HepG2 (cell line): ENCODE results near the gene ZNF771. TPM values are rescaled to one million over a fixed set of nuclear protein-coding genes. Genes with fewer than 3 reads are reported as not detected.

Experiments
- CTCF ChIP-seq: sonication (generic); formaldehyde crosslinking; IDR thresholded peaks from 2 replicates; pipeline ENCODE4 v1.5.0; 2020; ENCODE audit warnings: mild to moderate bottlenecking, missing genetic modification reagents, moderate library complexity
- FUBP1 ChIP-seq: sonication (generic); formaldehyde crosslinking; IDR thresholded peaks from 2 replicates; pipeline ENCODE4 v1.5.1; 2020; ENCODE audit warnings: missing genetic modification reagents, mild to moderate bottlenecking, borderline replicate concordance
- GMEB1 ChIP-seq: sonication (generic); formaldehyde crosslinking; IDR thresholded peaks from 2 replicates; pipeline ENCODE4 v1.5.1; 2020; ENCODE audit warnings: missing genetic modification reagents, mild to moderate bottlenecking, borderline replicate concordance
- HDAC1 ChIP-seq: sonication (generic); formaldehyde crosslinking; IDR thresholded peaks from 2 replicates; pipeline ENCODE4 v1.5.1; 2020; ENCODE audit warnings: mild to moderate bottlenecking, missing genetic modification reagents
- HDAC6 ChIP-seq: fragments of 200-600 bp; sonication (generic); IDR thresholded peaks from 2 replicates; pipeline ENCODE4 v1.7.0; 2017; ENCODE audit warnings: mild to moderate bottlenecking, antibody characterized with exemption, low read length, low read depth
- NFKBIZ ChIP-seq: IDR thresholded peaks from 2 replicates; pipeline ENCODE4 v1.6.1; 2018; ENCODE audit warnings: missing genetic modification reagents, missing compliant biosample characterization
- PHF21A ChIP-seq: sonication (generic); formaldehyde crosslinking; IDR thresholded peaks from 2 replicates; pipeline ENCODE4 v1.5.0; 2020; ENCODE audit warnings: mild to moderate bottlenecking, missing genetic modification reagents
- ZNF512B ChIP-seq: sonication (generic); formaldehyde crosslinking; IDR thresholded peaks from 2 replicates; pipeline ENCODE4 v1.5.1; 2020; ENCODE audit warnings: missing genetic modification reagents, mild to moderate bottlenecking, borderline replicate concordance
- ZNF609 ChIP-seq: sonication (generic); formaldehyde crosslinking; IDR thresholded peaks from 2 replicates; pipeline ENCODE4 v1.4.0; 2020; ENCODE audit warnings: mild to moderate bottlenecking, missing genetic modification reagents, borderline replicate concordance
- ZNF703 ChIP-seq: sonication (generic); formaldehyde crosslinking; IDR thresholded peaks from 2 replicates; pipeline ENCODE4 v1.5.1; 2020; ENCODE audit warnings: missing genetic modification reagents, mild to moderate bottlenecking, moderate library complexity, borderline replicate concordance
- ZNF800 ChIP-seq: sonication (generic); formaldehyde crosslinking; IDR thresholded peaks from 2 replicates; pipeline ENCODE4 v1.4.0; 2020; ENCODE audit warnings: missing genetic modification reagents
- polyA plus RNA-seq, 8 experiments: library from polyadenylated mRNA; depleted of rRNA in 3 of 8; stranded (reverse) in 7 of 8; unstranded in 1 of 8; fragments of >200 nt; fragmentation: Illumina TruSeq in 4 of 8; extraction: Trizol in 4 of 8; gene quantifications; 2 replicates each; pipeline versions ENCODE4 v1.2.1 to v1.2.3, GENCODE V29; 2011 to 2016; ENCODE audit warnings: low read depth in 4 of 8, missing spikeins in 1 of 8, mixed read lengths in 1 of 8; ENCODE audit not compliant: insufficient read depth in 1 of 8
- total RNA-seq, 5 experiments: library from RNA; depleted of rRNA; stranded (reverse); fragments of >200 nt; fragmentation: Illumina TruSeq; extraction: Trizol; gene quantifications; 2 replicates each; pipeline ENCODE4 v1.2.3, GENCODE V29; 2016; ENCODE audit warnings: low read depth in 1 of 5

ZNF771 gene
- total and polyA plus RNA-seq, 2 of the 13 experiments (the other 11 are each of a cell fraction or from before 2014, with no cell fraction given), result 5.0 to 11.8 TPM

- TF ChIP-seq ZNF800 (CRISPR knock-in tag), result no peak
- TF ChIP-seq ZNF609, result peak; percentile 60; the same call in 1 of the 2 replicates
- TF ChIP-seq NFKBIZ (CRISPR knock-in tag), result no peak
- peak; percentile 70; the same call in 1 of the 2 replicates for TF ChIP-seq PHF21A (CRISPR knock-in tag)
- peak; percentile 37 for TF ChIP-seq CTCF (CRISPR knock-in tag)
- peak; percentile 69; the same call in 1 of the 2 replicates for TF ChIP-seq FUBP1
- no peak for TF ChIP-seq ZNF703 (CRISPR knock-in tag)
- peak; percentile 40; the same call in 1 of the 2 replicates for TF ChIP-seq GMEB1
- peak; percentile 98 for TF ChIP-seq ZNF512B (CRISPR knock-in tag)
- TF ChIP-seq HDAC6, result no peak
- peak; percentile 55 for TF ChIP-seq HDAC1
Observed at GRCh38 chr16:30458561-30459394, 51.4 kb downstream of the ZNF771 start (continued).
